HG03439 (cell line): ENCODE data around the gene CCR8.
"Not testable (repeated sequence)": the region's sequence is repeated elsewhere in the genome, so short reads cannot be mapped to it uniquely, and the experiment has no call there.

Experiments used
- ATAC-seq: cut with Tn5 transposase; IDR thresholded peaks from one replicate; pipeline ENCODE4 v1.9.1; 2021; ENCODE audit warnings: mild to moderate bottlenecking, moderate library complexity; ENCODE audit not compliant: unreplicated experiment

CCR8 gene

GRCh38 chr3:39346785-39347585, 17.5 kb downstream of the CCR8 start:
- no peak for ATAC-seq

- ATAC-seq, result no peak
Measured at GRCh38 chr3:39347586-39347876, 18.0 kb downstream of the CCR8 start.

- no peak for ATAC-seq
Measured at GRCh38 chr3:39349080-39349479, 19.6 kb downstream of the CCR8 start.

- no peak for ATAC-seq
Measured at GRCh38 chr3:39350714-39351113, 21.2 kb downstream of the CCR8 start.

- not testable (repeated sequence) for ATAC-seq
Measured at GRCh38 chr3:39351134-39351533, 21.6 kb downstream of the CCR8 start.

- not testable (repeated sequence) for ATAC-seq
Measured at GRCh38 chr3:39353168-39353927, 23.8 kb downstream of the CCR8 start.

GRCh38 chr3:39358333-39358732, 28.8 kb downstream of the CCR8 start:
- ATAC-seq, result no peak

- ATAC-seq, result no peak
Measured at GRCh38 chr3:39361252-39361927, 31.9 kb downstream of the CCR8 start.

GRCh38 chr3:39362192-39362591, 32.7 kb downstream of the CCR8 start:
- no peak for ATAC-seq

GRCh38 chr3:39362812-39363211, 33.3 kb downstream of the CCR8 start:
- ATAC-seq, result no peak

- ATAC-seq, result not testable (repeated sequence)
Measured at GRCh38 chr3:39370450-39370849, 40.9 kb downstream of the CCR8 start.

GRCh38 chr3:39372833-39373232, 43.3 kb downstream of the CCR8 start:
- ATAC-seq, result no peak

- ATAC-seq, result no peak
Measured at GRCh38 chr3:39376959-39377634, 47.6 kb downstream of the CCR8 start.

GRCh38 chr3:39378088-39378487, 48.6 kb downstream of the CCR8 start:
- ATAC-seq, result peak; percentile 67

- no peak for ATAC-seq
Measured at GRCh38 chr3:39378957-39379777, 49.7 kb downstream of the CCR8 start.

GRCh38 chr3:39379778-39380155, 50.3 kb downstream of the CCR8 start:
- no peak for ATAC-seq

GRCh38 chr3:39381432-39381831, 51.9 kb downstream of the CCR8 start:
- no peak for ATAC-seq
